Posterior cingulate gyrus (tissue), 11 donors: Measurements from ENCODE around the gene POU6F2.
"Not testable (repeated sequence)": the region's sequence is repeated elsewhere in the genome, so short reads cannot be mapped to it uniquely, and the experiment has no call there.

Experiments used
- DNase-seq, 10 donors: peaks; one replicate each; pipeline versions ENCODE4 v3.0.0 to v3.0.0-alpha.2; 2020 to 2021; ENCODE audit warnings: mixed read lengths in 3 of 10
- intact Hi-C: fragments of 100-400 bp; cut with DNase I; formaldehyde crosslinking; loops from one replicate; pipeline ENCODE4 v1.15.1; 2023

POU6F2 gene

GRCh38 chr7:39376881-39377280 is 399.2 kb downstream of the POU6F2 start:
- intact Hi-C loops, DNase-seq: not testable (repeated sequence)

GRCh38 chr7:39379416-39379815 is 401.7 kb downstream of the POU6F2 start:
- no peak for DNase-seq
- intact Hi-C loops: no loop called here

- DNase-seq: no peak
- intact Hi-C loops: no loop called here
These were observed 405.4 kb downstream of the POU6F2 start for GRCh38 chr7:39383136-39383535.

- no peak for DNase-seq
- intact Hi-C loops: no loop called here
These were observed 406.7 kb downstream of the POU6F2 start for GRCh38 chr7:39384386-39384785.

GRCh38 chr7:39386718-39387117 is 409.0 kb downstream of the POU6F2 start:
- intact Hi-C loops: no loop called here
- DNase-seq: no peak

GRCh38 chr7:39392151-39392550 is 414.4 kb downstream of the POU6F2 start:
- no peak for DNase-seq
- intact Hi-C loops: no loop called here

- DNase-seq: no peak
- intact Hi-C loops: no loop called here
These were observed 416.5 kb downstream of the POU6F2 start for GRCh38 chr7:39394105-39394680.

- intact Hi-C loops: no loop called here
- no peak for DNase-seq
These were observed 421.7 kb downstream of the POU6F2 start for GRCh38 chr7:39399458-39399857.

GRCh38 chr7:39399986-39400385 is 422.3 kb downstream of the POU6F2 start:
- intact Hi-C loops: no loop called here

GRCh38 chr7:39400836-39401235 is 423.1 kb downstream of the POU6F2 start:
- intact Hi-C loops: no loop called here
- no peak for DNase-seq

More at GRCh38 chr7:39399986-39400385, 422.3 kb downstream of the POU6F2 start:
- no peak for DNase-seq

- intact Hi-C loops: no loop called here
- DNase-seq: no peak
These were observed 424.3 kb downstream of the POU6F2 start for GRCh38 chr7:39402034-39402433.

- DNase-seq: no peak
- intact Hi-C loops: no loop called here
These were observed 427.2 kb downstream of the POU6F2 start for GRCh38 chr7:39404907-39405306.

- intact Hi-C loops: no loop called here
These were observed 427.9 kb downstream of the POU6F2 start for GRCh38 chr7:39405581-39405980.

GRCh38 chr7:39406467-39406866 is 428.8 kb downstream of the POU6F2 start:
- intact Hi-C loops: no loop called here
- DNase-seq: no peak

More at GRCh38 chr7:39405581-39405980, 427.9 kb downstream of the POU6F2 start:
- no peak for DNase-seq

GRCh38 chr7:39407137-39407536 is 429.4 kb downstream of the POU6F2 start:
- DNase-seq: no peak
- intact Hi-C loops: no loop called here

GRCh38 chr7:39407723-39408122 is 430.0 kb downstream of the POU6F2 start:
- intact Hi-C loops: no loop called here
- no peak for DNase-seq

GRCh38 chr7:39408906-39409305 is 431.2 kb downstream of the POU6F2 start:
- intact Hi-C loops: no loop called here
- DNase-seq: no peak

- DNase-seq: no peak
- intact Hi-C loops: no loop called here
These were observed 432.9 kb downstream of the POU6F2 start for GRCh38 chr7:39410582-39410981.

GRCh38 chr7:39413636-39414223 is 436.0 kb downstream of the POU6F2 start:
- intact Hi-C loops: no loop called here

GRCh38 chr7:39414224-39415035 is 436.7 kb downstream of the POU6F2 start:
- peak in 9 of 10 donors; percentile 21 to 91 (median 44) for DNase-seq
- intact Hi-C loops: no loop called here

More at GRCh38 chr7:39413636-39414223, 436.0 kb downstream of the POU6F2 start:
- peak in 1 of 10 donors; percentile 61 for DNase-seq

- intact Hi-C loops: no loop called here
- no peak for DNase-seq
These were observed 437.5 kb downstream of the POU6F2 start for GRCh38 chr7:39415091-39415787.
